K562 (cell line): ENCODE results near the gene CCDC7. TPM values are rescaled to one million over a fixed set of nuclear protein-coding genes. Genes with fewer than 3 reads are reported as not detected.

Experiments used
- ASH1L ChIP-seq: fragments of 450-650 bp; IDR thresholded peaks from 2 replicates; pipeline ENCODE4 v1.6.1; 2018; ENCODE audit warnings: borderline replicate concordance, mild to moderate bottlenecking, low read depth; ENCODE audit not compliant: partially characterized antibody
- CBFA2T3 ChIP-seq: fragments of 450-650 bp; IDR thresholded peaks from 2 replicates; pipeline ENCODE4 v1.6.1; 2017
- CHD4 ChIP-seq: fragments of 200-600 bp; sonication (generic); IDR thresholded peaks from 3 replicates; pipeline ENCODE4 v1.6.1; 2012; ENCODE audit warnings: low read depth, mild to moderate bottlenecking, mixed read lengths, low read length, inconsistent platforms; ENCODE audit not compliant: insufficient read depth, insufficient replicate concordance, poor library complexity, severe bottlenecking
- CREM ChIP-seq: IDR thresholded peaks from 2 replicates; pipeline ENCODE4 v1.6.1; 2014; ENCODE audit warnings: antibody characterized with exemption, low read depth
- ESRRA ChIP-seq: fragments of 450-650 bp; IDR thresholded peaks from 2 replicates; pipeline ENCODE4 v1.6.1; 2014; ENCODE audit warnings: low read depth, mild to moderate bottlenecking, moderate library complexity, borderline replicate concordance
- ETV6 ChIP-seq, 3 experiments: fragments of 150-350 bp in 1 of 3; sonication (generic) in 1 of 3; formaldehyde crosslinking in 1 of 3; IDR thresholded peaks; 2 replicates each; pipeline versions ENCODE4 v1.6.1 to v1.8.0; 2014 to 2022; ENCODE audit warnings: borderline replicate concordance in 2 of 3, low read depth in 2 of 3, antibody characterized with exemption in 1 of 3, low read length in 1 of 3, mild to moderate bottlenecking in 1 of 3, missing genetic modification reagents in 1 of 3
- JUND ChIP-seq, 2 experiments: IDR thresholded peaks; 2 replicates in 1 of 2; 3 replicates in 1 of 2; pipeline ENCODE4 v1.6.1; 2011; ENCODE audit warnings: borderline replicate concordance in 2 of 2, low read depth in 2 of 2, low read length in 2 of 2, improper control_type of control experiment in 1 of 2, missing biosample characterization in 1 of 2, missing genetic modification characterization in 1 of 2, missing genetic modification reagents in 1 of 2
- MXI1 ChIP-seq: IDR thresholded peaks from 2 replicates; pipeline ENCODE4 v1.6.1; 2011; ENCODE audit warnings: low read depth, mild to moderate bottlenecking, improper control_type of control experiment, low read length
- NCOA1 ChIP-seq: fragments of 450-650 bp; IDR thresholded peaks from 2 replicates; pipeline ENCODE4 v1.6.1; 2016; ENCODE audit warnings: low read depth
- SIX5 ChIP-seq, 2 experiments: IDR thresholded peaks; 2 replicates each; pipeline ENCODE4 v1.6.1; 2011; ENCODE audit warnings: low read length in 2 of 2, borderline replicate concordance in 1 of 2, low read depth in 1 of 2, mild to moderate bottlenecking in 1 of 2, moderate library complexity in 1 of 2; ENCODE audit not compliant: insufficient read depth in 1 of 2
- TBP ChIP-seq: optimal IDR thresholded peaks from 2 replicates; pipeline ENCODE3; 2011; ENCODE audit warnings: low read depth, low read length, improper control_type of control experiment
- ZNF134 ChIP-seq: fragments of 250-450 bp; sonication (Bioruptor Pico); conservative IDR thresholded peaks from 2 replicates; pipeline ENCODE4 v1.4.0; 2020
- ZNF175 ChIP-seq: fragments of 200-800 bp; sonication (Bioruptor generic); IDR thresholded peaks from 2 replicates; pipeline ENCODE4 v1.6.1; 2016; ENCODE audit warnings: low read depth, mild to moderate bottlenecking, missing genetic modification characterization, missing compliant biosample characterization
- ZNF354B ChIP-seq: fragments of 250-450 bp; sonication (Bioruptor Pico); IDR thresholded peaks from 2 replicates; pipeline ENCODE4 v1.4.0; 2020
- ZNF707 ChIP-seq: fragments of 250-450 bp; sonication (Bioruptor Pico); conservative IDR thresholded peaks from 2 replicates; pipeline ENCODE4 v1.8.0; 2022; ENCODE audit warnings: inconsistent platforms, mild to moderate bottlenecking, moderate library complexity
- polyA plus RNA-seq, 8 experiments: library from polyadenylated mRNA; depleted of rRNA in 4 of 8; stranded (reverse) in 5 of 8; unstranded in 3 of 8; fragments of >200 nt; fragmentation: Nextera tagmentation in 2 of 8; fragmentation: Illumina TruSeq in 1 of 8; extraction: Ambion mirVana in 2 of 8; extraction: Trizol in 1 of 8; gene quantifications; 2 replicates each; pipeline versions ENCODE4 v1.2.1 to v1.2.3, GENCODE V29; 2011 to 2014; ENCODE audit warnings: inconsistent platforms in 1 of 8, missing spikeins in 1 of 8
- total RNA-seq, 7 experiments: library from RNA; depleted of rRNA in 6 of 7; stranded (reverse); fragments of >200 nt in 6 of 7; fragmentation: Illumina TruSeq in 2 of 7; extraction: Trizol in 2 of 7; gene quantifications; 2 replicates each; pipeline versions ENCODE4 v1.2.1 to v1.2.3, GENCODE V29; 2011 to 2021; ENCODE audit warnings: low replicate concordance in 1 of 7
- TF ChIP-seq, protein P1 (sequence below): sonication (generic); IDR thresholded peaks from 2 replicates; pipeline ENCODE4 v1.6.1; 2016
- TF ChIP-seq, protein P2 (sequence below): fragments of 250-450 bp; sonication (Bioruptor Pico); IDR thresholded peaks from 2 replicates; pipeline ENCODE4 v1.9.0; 2021; ENCODE audit warnings: mild to moderate bottlenecking
- TF ChIP-seq, protein P3 (sequence below), 3 experiments: fragments of 200-800 bp in 1 of 3; fragments of 250-450 bp in 1 of 3; fragments of 450-650 bp in 1 of 3; sonication (Bioruptor Pico) in 1 of 3; sonication (Bioruptor generic) in 1 of 3; formaldehyde crosslinking in 1 of 3; IDR thresholded peaks; 2 replicates each; pipeline versions ENCODE4 v1.6.1 to v1.8.0; 2016 to 2022; ENCODE audit warnings: mild to moderate bottlenecking in 2 of 3, missing genetic modification characterization in 2 of 3, missing compliant biosample characterization in 1 of 3, moderate library complexity in 1 of 3
- TF ChIP-seq, protein P4 (sequence below): sonication (generic); formaldehyde crosslinking; IDR thresholded peaks from 2 replicates; pipeline ENCODE4 v1.8.0; 2022; ENCODE audit warnings: missing genetic modification reagents, mild to moderate bottlenecking, borderline replicate concordance

CCDC7 gene
- total and polyA plus RNA-seq, 9 of the 15 experiments (the other 6 are each of a cell fraction or from before 2014, with no cell fraction given) = 1.5 to 6.6 (median 2.7) TPM

DNA sequence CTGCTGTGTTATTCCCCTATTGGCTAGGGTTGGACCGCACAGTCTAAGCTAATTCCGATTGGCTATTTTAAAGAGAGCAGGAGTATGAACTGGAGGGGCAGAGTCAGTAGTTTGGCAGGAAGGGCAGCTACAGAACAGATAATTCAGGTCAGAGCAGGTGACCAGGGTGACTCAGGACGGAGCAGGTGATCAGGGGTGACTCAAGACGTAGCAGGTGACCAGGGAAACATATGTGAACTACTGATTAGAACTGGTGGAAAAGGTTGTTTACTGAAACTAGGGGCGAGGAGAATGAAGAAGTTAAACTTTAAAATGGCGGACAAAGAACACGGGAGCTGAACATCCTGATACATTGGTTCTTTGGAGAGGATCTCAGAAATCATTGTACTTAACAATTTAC lies 102.3 kb downstream of the CCDC7 start (continued):
- TF ChIP-seq SIX5 (IDR thresholded peaks at IDR 0.05; ENCODE audit: borderline replicate concordance in 1 of 2, insufficient read depth in 1 of 2, low read depth in 1 of 2, low read length in 2 of 2) = no peak
- TF ChIP-seq, protein P1, sequence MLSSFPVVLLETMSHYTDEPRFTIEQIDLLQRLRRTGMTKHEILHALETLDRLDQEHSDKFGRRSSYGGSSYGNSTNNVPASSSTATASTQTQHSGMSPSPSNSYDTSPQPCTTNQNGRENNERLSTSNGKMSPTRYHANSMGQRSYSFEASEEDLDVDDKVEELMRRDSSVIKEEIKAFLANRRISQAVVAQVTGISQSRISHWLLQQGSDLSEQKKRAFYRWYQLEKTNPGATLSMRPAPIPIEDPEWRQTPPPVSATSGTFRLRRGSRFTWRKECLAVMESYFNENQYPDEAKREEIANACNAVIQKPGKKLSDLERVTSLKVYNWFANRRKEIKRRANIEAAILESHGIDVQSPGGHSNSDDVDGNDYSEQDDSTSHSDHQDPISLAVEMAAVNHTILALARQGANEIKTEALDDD = no peak
- peak; percentile 70; the same call in 1 of the 2 replicates for TF ChIP-seq JUND (IDR thresholded peaks at IDR 0.05; ENCODE audit: borderline replicate concordance, low read depth, low read length)
- TF ChIP-seq JUND (tag; IDR thresholded peaks at IDR 0.05; ENCODE audit: borderline replicate concordance, low read depth, low read length) = peak; percentile 78; the same call in 2 of the 3 replicates
- TF ChIP-seq, protein P2, sequence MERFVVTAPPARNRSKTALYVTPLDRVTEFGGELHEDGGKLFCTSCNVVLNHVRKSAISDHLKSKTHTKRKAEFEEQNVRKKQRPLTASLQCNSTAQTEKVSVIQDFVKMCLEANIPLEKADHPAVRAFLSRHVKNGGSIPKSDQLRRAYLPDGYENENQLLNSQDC (CRISPR knock-in tag) = no peak
- no peak for TF ChIP-seq CHD4
- peak; percentile 74 for TF ChIP-seq CBFA2T3
- TF ChIP-seq, protein P3, sequence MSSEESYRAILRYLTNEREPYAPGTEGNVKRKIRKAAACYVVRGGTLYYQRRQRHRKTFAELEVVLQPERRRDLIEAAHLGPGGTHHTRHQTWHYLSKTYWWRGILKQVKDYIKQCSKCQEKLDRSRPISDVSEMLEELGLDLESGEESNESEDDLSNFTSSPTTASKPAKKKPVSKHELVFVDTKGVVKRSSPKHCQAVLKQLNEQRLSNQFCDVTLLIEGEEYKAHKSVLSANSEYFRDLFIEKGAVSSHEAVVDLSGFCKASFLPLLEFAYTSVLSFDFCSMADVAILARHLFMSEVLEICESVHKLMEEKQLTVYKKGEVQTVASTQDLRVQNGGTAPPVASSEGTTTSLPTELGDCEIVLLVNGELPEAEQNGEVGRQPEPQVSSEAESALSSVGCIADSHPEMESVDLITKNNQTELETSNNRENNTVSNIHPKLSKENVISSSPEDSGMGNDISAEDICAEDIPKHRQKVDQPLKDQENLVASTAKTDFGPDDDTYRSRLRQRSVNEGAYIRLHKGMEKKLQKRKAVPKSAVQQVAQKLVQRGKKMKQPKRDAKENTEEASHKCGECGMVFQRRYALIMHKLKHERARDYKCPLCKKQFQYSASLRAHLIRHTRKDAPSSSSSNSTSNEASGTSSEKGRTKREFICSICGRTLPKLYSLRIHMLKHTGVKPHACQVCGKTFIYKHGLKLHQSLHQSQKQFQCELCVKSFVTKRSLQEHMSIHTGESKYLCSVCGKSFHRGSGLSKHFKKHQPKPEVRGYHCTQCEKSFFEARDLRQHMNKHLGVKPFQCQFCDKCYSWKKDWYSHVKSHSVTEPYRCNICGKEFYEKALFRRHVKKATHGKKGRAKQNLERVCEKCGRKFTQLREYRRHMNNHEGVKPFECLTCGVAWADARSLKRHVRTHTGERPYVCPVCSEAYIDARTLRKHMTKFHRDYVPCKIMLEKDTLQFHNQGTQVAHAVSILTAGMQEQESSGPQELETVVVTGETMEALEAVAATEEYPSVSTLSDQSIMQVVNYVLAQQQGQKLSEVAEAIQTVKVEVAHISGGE (CRISPR knock-in tag; IDR thresholded peaks at IDR 0.05) = no peak
- TF ChIP-seq ZNF134 (CRISPR knock-in tag) = no peak
- TF ChIP-seq ESRRA = no peak
- no peak for TF ChIP-seq ASH1L
- no peak for TF ChIP-seq CREM
- peak; percentile 60; the same call in 1 of the 2 replicates for TF ChIP-seq NCOA1
- no peak for TF ChIP-seq ZNF354B (CRISPR knock-in tag)
- TF ChIP-seq ETV6 (IDR thresholded peaks at IDR 0.05; ENCODE audit: borderline replicate concordance in 1 of 2, low read depth in 2 of 2, low read length in 1 of 2) = no peak
- TF ChIP-seq ETV6 (CRISPR knock-in tag; IDR thresholded peaks at IDR 0.05; ENCODE audit: borderline replicate concordance) = no peak
- no peak for TF ChIP-seq TBP
- no peak for TF ChIP-seq ZNF175
- TF ChIP-seq, protein P4, sequence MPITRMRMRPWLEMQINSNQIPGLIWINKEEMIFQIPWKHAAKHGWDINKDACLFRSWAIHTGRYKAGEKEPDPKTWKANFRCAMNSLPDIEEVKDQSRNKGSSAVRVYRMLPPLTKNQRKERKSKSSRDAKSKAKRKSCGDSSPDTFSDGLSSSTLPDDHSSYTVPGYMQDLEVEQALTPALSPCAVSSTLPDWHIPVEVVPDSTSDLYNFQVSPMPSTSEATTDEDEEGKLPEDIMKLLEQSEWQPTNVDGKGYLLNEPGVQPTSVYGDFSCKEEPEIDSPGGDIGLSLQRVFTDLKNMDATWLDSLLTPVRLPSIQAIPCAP (CRISPR knock-in tag) = no peak
- no peak for TF ChIP-seq ZNF707 (CRISPR knock-in tag)
- TF ChIP-seq MXI1 = no peak
